C1 segment of cervical spinal cord (tissue), 14 donors: ENCODE measurements around the gene JMJD7.

Experiments
- DNase-seq, 14 donors: peaks; one replicate each; lab custom pipeline; 2025; lab: John Stamatoyannopoulos, UW

Gene JMJD7

DNA sequence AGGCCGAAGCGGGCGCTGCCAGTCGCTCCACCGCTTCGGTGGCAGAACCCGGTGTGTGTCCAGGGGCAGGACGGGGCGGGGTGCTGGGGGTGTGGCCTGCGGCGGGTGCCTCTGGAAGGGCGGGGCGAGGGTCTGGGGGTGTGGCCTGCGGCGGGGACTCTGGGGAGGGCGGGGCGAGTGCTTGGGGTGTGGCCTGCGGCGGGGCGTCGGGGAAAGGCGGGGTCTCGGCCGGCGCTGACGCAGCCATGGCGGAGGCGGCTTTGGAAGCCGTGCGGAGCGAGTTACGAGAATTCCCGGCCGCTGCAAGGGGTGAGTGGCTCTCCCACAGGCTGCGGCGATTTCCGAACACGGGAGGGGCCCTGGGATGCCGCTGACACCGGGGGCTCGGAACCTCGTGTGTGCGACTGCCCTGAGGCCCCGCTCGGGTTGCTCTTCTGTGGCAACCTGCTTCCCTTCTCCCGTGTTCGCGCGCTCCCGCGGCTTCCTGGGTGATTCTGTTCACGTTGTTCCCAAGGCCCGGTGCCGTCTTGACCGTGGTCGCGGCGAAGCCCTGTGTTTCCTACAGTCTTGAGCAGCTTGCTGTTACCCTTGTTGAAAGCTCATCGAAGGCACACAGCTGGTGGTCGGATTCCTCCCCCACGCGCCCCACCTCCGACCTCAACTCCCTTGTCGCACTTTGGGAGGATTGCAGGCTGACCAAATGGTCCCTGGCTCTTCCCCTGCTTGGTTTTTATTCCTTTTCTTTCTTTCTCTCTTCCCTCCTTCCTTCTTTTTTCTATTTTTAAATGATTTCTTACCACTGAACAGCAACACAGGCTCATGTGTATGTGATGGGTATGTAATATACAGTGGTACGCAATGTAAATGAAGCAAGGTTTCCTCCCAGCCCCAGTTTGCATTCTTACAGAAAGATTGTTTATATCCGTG is at the start of gene JMJD7:
TSS of gene JMJD7 (plus strand) at position 213 of the 927 bp plus-strand sequence. CDS start at position 246, 33 bp downstream.
- peak; percentile 58 to 94 (median 86) for DNase-seq

DNA sequence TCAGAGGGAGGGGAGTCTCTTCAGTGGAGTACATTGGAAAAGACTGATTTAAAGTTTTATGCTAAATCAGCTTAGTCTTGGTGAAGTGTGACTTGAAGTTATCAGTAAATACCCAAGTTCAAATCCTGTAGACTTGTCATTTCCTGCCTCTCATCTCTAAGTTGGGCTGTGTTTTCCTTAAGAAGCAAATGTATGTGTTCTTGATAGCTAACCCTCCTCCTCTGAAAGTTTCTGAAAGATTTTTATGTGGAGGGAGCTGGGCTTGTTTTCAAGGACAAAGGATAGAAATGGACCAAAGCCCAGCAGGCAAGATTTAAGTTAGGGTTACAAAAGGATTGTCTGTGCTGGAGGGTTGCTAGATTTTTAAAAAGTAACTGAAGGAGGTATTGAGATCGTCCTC is 49.4 kb upstream of the JMJD7 start:
- DNase-seq = no peak

GRCh38 chr15:41779662-41780157 is 48.2 kb upstream of the JMJD7 start:
- DNase-seq = no peak

DNA sequence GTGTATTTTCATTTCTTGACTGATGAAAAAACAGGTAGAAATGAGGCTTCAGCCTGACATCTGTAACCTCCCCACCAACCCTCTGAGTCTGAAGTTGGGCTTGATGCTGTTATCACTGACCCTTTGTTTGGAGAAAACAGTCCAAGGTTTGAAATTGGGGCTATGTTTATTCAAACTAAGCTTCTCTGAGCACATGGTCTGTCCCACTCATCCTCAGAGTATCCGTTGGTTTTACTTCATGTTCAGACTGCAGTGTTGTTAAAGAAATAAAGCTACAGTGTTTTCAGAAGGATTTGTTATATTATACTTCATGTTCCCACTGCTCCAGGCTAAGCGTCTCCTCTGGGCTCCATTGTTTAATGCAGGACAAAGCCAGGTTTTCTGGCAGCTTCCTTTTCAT is 47.6 kb upstream of the JMJD7 start:
- DNase-seq = no peak

DNA sequence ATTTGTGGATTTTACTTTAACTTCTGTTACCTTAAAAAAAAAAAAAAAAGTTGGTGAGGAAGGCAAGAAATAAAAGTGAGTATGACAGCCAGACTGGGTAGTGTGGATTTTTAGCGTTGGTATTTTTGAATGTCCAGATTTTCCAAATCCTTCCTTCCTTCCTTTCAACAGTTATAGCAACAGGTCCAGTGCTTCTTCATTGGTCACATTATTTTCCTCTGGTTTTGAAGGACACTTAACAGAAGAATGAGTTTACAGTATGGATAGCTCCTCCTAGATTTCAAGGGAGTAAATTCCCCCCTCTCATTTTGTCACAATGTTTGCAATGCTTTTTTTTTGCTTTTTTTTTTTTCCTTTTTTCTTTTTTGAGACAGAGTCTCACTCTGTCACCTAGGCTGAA is 47.2 kb upstream of the JMJD7 start:
- no peak for DNase-seq

- DNase-seq = no peak
Observed at GRCh38 chr15:41782371-41783282, 45.3 kb upstream of the JMJD7 start.

GRCh38 chr15:41783296-41783695 is 44.6 kb upstream of the JMJD7 start:
- DNase-seq = peak in 1 of 14 donors; percentile 75

GRCh38 chr15:41788262-41788661 is 39.6 kb upstream of the JMJD7 start:
- no peak for DNase-seq

GRCh38 chr15:41789236-41789635 is 38.7 kb upstream of the JMJD7 start:
- no peak for DNase-seq

DNA sequence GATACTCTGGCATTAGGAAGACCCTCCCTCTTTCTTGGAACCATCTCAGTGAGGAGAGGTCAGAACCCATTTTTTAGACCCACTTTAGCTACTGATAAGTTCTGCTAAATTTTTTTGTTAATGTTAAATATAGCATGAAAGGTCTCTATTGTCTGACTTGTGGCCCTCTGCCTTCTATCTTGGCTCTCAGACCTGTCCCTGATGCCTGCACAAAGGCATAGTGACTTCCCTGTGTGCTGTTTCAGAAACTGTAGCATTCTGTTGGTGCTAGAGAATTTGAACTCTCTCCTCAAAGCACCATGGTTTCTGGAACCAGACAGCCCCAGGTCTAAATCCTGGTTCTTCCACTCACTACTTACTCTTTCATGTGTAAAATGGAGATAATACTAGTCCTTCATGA is 38.2 kb upstream of the JMJD7 start:
- DNase-seq = no peak

GRCh38 chr15:41790169-41790568 is 37.7 kb upstream of the JMJD7 start:
- DNase-seq = no peak

- DNase-seq = no peak
Observed at GRCh38 chr15:41790756-41791546, 36.9 kb upstream of the JMJD7 start.

- no peak for DNase-seq
Observed at GRCh38 chr15:41791547-41791937, 36.4 kb upstream of the JMJD7 start.

DNA sequence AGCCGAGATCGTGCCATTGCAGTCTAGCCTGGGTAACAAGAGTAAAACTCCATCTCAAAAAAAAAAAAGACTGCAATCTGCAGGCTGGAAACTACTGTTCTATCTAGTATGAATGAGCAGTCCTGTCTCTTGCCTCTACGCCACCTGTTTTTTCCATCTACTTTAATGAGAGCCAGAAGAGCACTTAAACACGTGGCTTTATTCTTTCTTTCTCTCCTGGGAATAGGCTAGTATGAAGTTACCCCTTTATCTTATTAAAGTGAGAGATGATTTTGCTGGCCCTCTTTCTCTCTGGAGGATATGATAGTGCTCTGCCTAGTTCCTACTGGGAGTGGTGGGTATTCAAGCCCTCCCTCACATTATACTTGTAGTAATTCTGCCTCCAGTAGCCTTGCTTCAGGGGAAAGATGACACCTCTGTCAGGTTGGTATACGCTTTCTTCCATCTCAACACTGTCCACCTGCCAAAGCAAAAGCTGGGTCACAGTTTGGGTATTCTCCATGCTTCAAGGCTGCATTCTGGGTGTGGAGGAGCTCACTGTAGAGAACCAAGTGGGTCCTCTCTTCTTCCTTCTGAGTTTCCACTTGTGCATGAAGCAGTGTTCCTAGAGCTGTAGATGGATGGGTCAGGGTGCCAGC is 35.8 kb upstream of the JMJD7 start:
- no peak for DNase-seq

DNA sequence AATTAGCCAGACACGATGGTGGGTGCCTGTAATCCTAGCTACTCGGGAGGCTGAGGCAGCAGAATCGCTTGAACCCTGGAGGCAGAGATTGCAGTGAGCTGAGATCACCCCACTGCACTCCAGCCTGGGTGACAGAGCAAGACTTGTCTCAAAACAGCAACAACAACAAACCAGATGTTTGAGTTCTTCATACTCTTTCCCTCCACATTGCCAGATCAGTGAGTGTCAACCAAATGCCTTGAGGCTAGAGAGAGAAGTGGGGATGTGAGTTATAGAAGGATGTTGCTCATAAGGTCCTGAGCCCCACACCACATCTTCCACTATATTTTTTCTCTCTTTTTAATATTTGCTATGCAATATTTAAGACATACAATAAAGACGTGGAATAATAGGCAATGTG is 33.8 kb upstream of the JMJD7 start:
- no peak for DNase-seq

DNA sequence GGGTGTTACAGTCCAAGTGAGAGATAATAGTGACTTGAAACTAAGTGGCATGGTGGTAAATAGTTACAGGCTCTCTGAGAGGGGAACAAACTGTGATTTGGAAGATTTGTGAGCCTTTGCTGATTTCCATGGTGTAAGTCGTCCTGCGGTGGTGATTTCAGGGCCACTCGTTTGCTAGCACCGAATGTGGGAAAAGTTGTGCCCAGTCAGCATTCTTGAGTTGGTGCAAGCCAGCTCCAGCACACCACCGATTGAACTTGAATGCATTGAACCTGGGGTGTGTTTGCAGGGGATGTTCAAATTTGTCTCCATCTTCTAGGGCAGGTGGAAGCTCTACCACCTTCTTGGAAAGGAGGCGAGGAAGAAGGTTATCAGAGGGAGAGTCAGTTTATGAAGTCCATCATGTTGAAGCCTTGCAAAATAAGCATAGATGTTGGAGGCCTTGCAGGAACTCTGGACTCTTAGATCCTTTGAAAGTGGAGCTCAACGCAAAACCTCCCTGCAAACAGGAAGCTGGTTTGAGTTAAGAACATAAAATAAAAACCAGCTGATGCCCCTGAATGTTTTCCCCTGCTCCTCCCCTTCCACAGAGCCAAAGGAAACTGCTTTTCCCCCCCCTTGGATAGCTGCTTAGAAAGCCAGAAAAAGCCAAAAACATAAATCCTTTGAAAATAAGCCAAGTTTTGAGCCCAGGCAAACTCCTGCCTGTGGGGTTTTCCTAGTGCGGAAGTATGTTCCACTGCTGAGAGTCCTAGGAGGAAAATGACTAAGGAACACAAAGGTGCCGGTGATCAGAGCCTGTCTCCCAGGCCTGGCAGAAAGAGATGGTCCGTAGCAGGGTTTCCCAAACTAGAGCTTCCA is 31.7 kb upstream of the JMJD7 start:
- no peak for DNase-seq

DNA sequence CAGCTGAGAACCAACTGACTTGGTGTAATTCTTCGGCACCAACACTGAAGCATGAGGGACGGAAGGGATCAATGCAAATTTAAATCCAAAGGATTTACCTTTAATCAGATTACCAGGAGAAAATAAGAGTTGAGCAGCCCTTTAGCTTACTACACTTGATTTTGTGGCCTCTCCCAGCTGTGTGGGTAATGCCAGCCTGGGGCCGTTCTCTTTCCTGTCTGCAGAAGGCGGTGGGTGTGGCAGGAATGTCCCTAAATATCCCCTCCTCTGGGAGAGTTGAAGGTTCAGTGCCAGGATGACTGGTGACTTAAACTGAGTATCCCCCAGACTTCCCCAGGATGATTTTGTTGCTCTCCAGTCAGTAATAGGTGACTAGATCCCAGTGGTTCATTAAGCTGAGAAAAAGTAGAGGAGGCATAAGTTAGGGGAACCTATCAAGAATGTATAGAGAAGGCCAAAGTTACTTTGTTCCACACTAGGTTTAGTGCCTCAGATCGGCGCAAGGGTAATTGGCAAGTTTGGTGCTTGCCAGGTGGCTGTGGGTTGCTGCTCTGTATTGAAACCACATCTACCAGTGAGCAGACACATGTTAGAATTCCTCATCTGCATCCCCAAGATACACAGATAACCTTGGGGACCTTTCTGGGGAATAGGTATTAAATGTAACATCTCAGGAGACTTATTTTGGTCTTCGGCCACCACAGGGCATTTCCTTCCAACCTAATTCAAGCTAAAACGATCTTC is 30.5 kb upstream of the JMJD7 start:
- DNase-seq = no peak

DNA sequence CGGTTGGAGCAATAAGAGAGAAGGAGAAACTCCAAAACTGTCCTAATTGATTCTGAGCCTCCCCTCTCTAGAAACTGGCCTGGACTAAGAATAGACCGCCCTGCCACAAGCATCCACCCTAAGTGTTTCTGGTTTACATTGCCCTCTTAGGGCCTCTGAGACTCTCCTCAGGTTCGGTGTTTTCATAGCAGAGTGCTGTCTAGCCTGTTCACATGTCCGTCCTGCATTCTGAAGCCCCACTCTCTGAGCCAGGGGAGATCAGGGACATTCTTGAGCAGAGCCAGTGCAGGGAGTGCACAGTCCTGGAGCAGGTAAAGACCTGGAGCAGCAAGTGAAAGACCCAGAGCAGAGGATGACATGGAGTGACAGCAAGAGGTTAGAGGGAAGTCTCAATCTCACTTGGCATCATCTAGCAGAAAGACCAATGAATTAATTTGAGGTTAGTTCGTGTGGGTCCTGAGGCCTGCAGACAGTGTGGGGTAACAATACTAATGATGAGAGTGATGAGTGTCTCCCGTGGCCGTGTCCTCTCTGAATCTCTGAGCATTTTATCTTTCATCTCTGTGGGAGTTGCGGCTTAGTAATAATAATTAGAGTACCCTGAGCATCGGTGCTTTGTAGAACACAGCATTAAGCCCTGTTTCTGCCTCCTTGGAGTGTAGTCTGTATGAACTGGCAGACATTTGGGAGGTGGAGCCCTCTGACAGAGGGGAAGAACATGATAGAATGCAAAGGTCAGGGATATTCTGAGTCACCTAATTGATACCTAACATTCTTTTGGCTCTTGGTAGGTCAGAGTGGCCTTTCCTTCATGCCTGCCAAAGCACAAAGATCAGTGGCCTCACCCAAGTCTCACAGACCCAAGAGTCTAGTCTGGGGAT is 29.0 kb upstream of the JMJD7 start:
- no peak for DNase-seq
